OCI-LY7 (cell line): ENCODE measurements around the gene LSMEM2.

Source experiments
- EZH2phosphoT487 ChIP-seq: fragments of 200-600 bp; sonication (generic); IDR thresholded peaks from 2 replicates; pipeline ENCODE4 v1.6.1; 2018; ENCODE audit warnings: low read depth, borderline replicate concordance, mild to moderate bottlenecking, mixed run types, antibody characterized with exemption, low read length, moderate library complexity, mixed read lengths
- TF ChIP-seq, protein P1 (sequence below): fragments of 200-600 bp; sonication (generic); conservative IDR thresholded peaks from 2 replicates; pipeline ENCODE4 v1.5.1; 2014; ENCODE audit warnings: mild to moderate bottlenecking, antibody characterized with exemption, low read length, moderate library complexity, mixed read lengths

- TF ChIP-seq, protein P1, sequence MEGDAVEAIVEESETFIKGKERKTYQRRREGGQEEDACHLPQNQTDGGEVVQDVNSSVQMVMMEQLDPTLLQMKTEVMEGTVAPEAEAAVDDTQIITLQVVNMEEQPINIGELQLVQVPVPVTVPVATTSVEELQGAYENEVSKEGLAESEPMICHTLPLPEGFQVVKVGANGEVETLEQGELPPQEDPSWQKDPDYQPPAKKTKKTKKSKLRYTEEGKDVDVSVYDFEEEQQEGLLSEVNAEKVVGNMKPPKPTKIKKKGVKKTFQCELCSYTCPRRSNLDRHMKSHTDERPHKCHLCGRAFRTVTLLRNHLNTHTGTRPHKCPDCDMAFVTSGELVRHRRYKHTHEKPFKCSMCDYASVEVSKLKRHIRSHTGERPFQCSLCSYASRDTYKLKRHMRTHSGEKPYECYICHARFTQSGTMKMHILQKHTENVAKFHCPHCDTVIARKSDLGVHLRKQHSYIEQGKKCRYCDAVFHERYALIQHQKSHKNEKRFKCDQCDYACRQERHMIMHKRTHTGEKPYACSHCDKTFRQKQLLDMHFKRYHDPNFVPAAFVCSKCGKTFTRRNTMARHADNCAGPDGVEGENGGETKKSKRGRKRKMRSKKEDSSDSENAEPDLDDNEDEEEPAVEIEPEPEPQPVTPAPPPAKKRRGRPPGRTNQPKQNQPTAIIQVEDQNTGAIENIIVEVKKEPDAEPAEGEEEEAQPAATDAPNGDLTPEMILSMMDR = no peak
- TF ChIP-seq EZH2phosphoT487 = no peak
Observed at GRCh38 chr3:50320853-50321335, 42.0 kb downstream of the LSMEM2 start.
